Nephron (organoid): ENCODE data around the gene GALNT18.

Source experiments
- H3K27ac Mint-ChIP-seq, 3 experiments: 2 replicates each; pipeline ENCODE4 v1.8.0; 2020; ENCODE audit warnings: mixed read lengths in 3 of 3, mild to moderate bottlenecking in 2 of 3, moderate library complexity in 1 of 3
- H3K27me3 Mint-ChIP-seq: 2 replicates; pipeline ENCODE4 v1.8.0; 2021; ENCODE audit warnings: low read depth, mild to moderate bottlenecking, moderate library complexity, mixed read lengths
- H3K36me3 Mint-ChIP-seq: 2 replicates; pipeline ENCODE4 v1.8.0; 2020; ENCODE audit warnings: low read depth, mixed read lengths
- H3K4me1 Mint-ChIP-seq: 2 replicates; pipeline ENCODE4 v1.8.0; 2020; ENCODE audit warnings: mixed read lengths
- H3K4me3 Mint-ChIP-seq, 3 experiments: 2 replicates each; pipeline ENCODE4 v1.8.0; 2020; ENCODE audit warnings: mild to moderate bottlenecking in 3 of 3, mixed read lengths in 3 of 3, moderate library complexity in 2 of 3
- H3K9me3 Mint-ChIP-seq: 2 replicates; pipeline ENCODE4 v1.8.0; 2020; ENCODE audit warnings: mixed read lengths
- CTCF ChIP-seq, 3 experiments: fragments of 200-600 bp; sonication (generic); IDR thresholded peaks; one replicate each; pipeline ENCODE4 v1.5.0; 2021; ENCODE audit warnings: antibody characterized with exemption in 3 of 3; ENCODE audit not compliant: unreplicated experiment in 3 of 3

The GALNT18 gene

DNA sequence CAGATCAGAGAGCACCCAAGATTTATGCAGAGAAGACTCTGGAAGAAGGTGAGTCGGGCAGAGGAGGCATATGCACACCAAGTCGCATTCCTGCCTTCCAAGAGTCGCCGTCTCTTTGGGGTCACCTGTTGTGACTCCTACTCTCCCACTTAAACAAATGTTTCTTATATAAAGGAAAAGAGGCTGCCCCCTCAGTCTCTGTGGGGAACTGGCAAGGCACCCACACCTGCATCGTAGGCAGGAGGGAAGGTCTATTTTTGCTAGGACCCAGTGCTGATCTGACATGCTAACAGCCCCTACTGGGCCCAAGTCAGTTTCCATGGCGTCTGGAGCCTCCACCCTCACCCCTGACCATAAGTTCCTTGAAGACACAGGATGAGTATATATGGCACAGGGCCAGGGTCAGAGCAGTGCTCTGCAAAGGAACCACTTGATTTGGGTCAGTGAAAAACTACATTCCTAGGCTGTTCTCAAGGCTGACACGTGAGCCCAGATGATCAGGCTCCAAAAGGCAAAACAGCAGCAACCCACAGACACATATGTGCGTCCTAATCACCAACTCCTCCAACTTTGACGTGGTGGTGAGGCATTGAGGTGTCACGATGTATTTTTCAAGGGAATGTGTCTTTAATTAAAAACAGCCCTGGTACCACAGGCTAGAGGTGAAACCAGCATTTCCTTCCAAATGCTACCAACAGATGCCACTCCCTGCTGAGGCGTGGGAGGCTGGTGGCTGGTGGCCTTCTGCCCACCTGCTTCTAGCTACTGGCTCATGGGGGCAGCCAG lies 213.2 kb downstream of the GALNT18 start:
- Mint-ChIP-seq H3K27me3 (peaks cover 23% of the 10 kb centered on the region), H3K4me1 (peaks cover 39% of the 10 kb centered on the region), H3K9me3 (no peaks in the 10 kb centered on the region), H3K27ac (no peak overlapping the region), H3K36me3 (no peaks in the 10 kb centered on the region), H3K4me3 (no peak overlapping the region)
- no peak for TF ChIP-seq CTCF (IDR thresholded peaks at IDR 0.05; ENCODE audit: unreplicated experiment in 3 of 3)

DNA sequence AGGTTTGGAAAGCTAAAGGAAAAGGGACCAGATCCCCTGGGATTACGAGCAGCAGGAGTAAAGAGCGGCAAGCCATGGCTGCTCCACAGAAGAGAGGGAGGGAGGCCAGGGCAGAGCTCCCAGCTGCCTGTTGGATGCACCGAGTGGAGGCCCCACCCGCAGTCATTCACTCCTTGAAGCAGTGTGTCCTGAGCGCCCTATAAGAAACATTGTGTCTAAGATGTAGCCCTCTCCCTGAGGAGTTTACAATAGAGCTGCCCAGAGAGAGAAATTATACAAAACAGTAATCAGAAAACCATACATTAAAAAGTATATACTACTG lies 214.1 kb downstream of the GALNT18 start:
- H3K27ac Mint-ChIP-seq: peak overlapping the region in 1 of 3 experiments; percentile 30
- peaks cover 23% of the 10 kb centered on the region for H3K27me3 Mint-ChIP-seq
- H3K36me3 Mint-ChIP-seq: no peaks in the 10 kb centered on the region
- no peaks in the 10 kb centered on the region for H3K9me3 Mint-ChIP-seq
- peak in 1 of 3 experiments; percentile 10 for TF ChIP-seq CTCF (IDR thresholded peaks at IDR 0.05; ENCODE audit: unreplicated experiment in 3 of 3)
- no peak overlapping the region for H3K4me3 Mint-ChIP-seq
- peaks cover 39% of the 10 kb centered on the region for H3K4me1 Mint-ChIP-seq

- Mint-ChIP-seq H3K36me3 (no peaks in the 10 kb centered on the region), H3K4me3 (no peak overlapping the region), H3K27me3 (peaks cover 22% of the 10 kb centered on the region), H3K27ac (peak overlapping the region in 1 of 3 experiments; percentile 30), H3K9me3 (no peaks in the 10 kb centered on the region), H3K4me1 (peaks cover 39% of the 10 kb centered on the region)
- TF ChIP-seq CTCF (IDR thresholded peaks at IDR 0.05; ENCODE audit: unreplicated experiment in 3 of 3): no peak
Measured at GRCh38 chr11:11407065-11407762, 214.6 kb downstream of the GALNT18 start.

GRCh38 chr11:11406652-11407051 lies 215.2 kb downstream of the GALNT18 start:
- peaks cover 39% of the 10 kb centered on the region for H3K4me1 Mint-ChIP-seq
- no peaks in the 10 kb centered on the region for H3K36me3 Mint-ChIP-seq
- no peak overlapping the region for H3K27ac Mint-ChIP-seq
- H3K4me3 Mint-ChIP-seq: no peak overlapping the region
- H3K9me3 Mint-ChIP-seq: no peaks in the 10 kb centered on the region
- H3K27me3 Mint-ChIP-seq: peaks cover 17% of the 10 kb centered on the region
- TF ChIP-seq CTCF (IDR thresholded peaks at IDR 0.05; ENCODE audit: unreplicated experiment in 3 of 3): no peak

GRCh38 chr11:11403763-11404725 lies 217.8 kb downstream of the GALNT18 start:
- H3K36me3 Mint-ChIP-seq: no peaks in the 10 kb centered on the region
- TF ChIP-seq CTCF (IDR thresholded peaks at IDR 0.05; ENCODE audit: unreplicated experiment in 3 of 3): no peak
- peaks cover 23% of the 10 kb centered on the region for H3K4me1 Mint-ChIP-seq
- peak overlapping the region in 2 of 3 experiments; percentile 13 to 36 for H3K27ac Mint-ChIP-seq
- no peak overlapping the region for H3K4me3 Mint-ChIP-seq
- peaks cover 14% of the 10 kb centered on the region for H3K27me3 Mint-ChIP-seq
- no peaks in the 10 kb centered on the region for H3K9me3 Mint-ChIP-seq
